Stimulated activated CD4-positive, alpha-beta T cell treated with anti-CD3 and anti-CD28 coated beads, Interleukin-2, amount 100 ng/mL, for 24 hours (primary cell): ENCODE data around the gene NDE1.
A peak's percentile ranks its signal among the peaks of the same experiment; 100 is the strongest.

Experiments
- DNase-seq, 2 donors: peaks; one replicate each; pipeline ENCODE4 v3.0.0-alpha.2; 2020

Gene NDE1

DNA sequence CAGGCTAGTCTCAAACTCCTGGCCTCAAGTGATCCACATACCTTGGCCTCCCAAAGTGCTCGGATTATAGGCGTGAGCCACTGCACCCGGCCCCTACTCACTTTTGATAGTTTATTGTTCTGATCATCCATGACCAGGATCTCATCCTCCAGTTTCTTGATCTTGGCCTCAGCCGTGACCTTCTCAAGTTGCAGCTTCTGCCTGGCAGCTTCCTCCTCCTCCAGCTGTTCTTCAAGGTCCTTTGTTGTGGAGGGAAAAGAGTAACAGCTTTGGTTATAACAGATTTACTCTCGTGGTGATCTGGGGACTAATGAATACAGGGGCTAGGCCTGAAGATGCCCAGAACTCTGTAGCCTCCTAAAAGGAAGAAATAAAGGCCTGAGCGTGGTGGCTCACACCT lies 89.9 kb downstream of the NDE1 start:
- DNase-seq, result no peak

DNA sequence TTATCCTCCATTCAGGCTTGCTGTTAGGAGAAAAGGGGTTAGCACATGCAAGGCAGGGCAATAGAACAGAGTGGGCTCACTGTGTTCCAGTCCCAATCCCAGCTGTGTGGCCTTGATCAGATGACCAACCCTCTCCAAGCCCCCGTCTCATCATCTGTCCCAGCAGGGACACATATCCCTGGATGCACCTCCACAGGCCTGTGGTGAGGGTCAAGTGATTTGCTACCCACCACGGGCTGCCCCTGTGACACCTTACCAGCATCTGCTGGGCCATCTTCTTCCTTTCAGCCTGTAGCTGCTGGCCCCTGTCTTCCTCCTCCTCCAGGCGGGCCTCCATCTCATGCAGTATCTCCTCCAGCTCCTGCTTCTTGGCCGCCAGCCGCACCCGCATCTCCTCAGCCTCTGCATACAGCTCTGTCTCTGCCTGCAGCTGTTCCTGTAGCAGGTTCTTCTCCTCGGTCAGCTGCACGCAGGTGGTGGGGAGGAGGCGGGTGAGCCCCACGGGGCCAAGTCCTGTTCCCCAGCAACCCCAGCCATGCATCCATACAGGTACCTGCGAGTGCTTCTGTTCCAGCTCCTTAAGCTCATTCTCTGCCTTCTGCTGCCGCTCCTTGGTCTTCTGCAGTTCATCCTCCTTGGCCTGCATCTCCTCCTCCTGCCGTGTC lies 91.3 kb downstream of the NDE1 start:
- DNase-seq, result no peak

DNA sequence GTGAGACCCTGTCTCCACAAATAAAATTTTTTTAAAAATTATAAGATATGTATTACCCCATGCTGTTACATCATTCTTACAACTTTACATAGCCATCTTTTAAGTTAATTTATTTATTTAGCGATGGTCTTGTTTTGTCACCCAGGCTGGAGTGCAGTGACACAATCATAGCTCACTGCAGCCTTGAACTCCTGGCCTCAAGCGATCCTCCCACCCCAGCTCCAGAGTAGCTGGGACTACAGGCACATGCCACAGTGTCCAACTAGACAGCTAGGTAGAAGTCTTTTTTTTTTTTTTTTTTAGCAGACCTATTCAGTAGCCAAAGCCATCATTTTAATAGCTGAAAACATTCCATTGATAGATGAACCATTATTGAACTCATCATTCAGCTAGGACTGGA lies 92.7 kb downstream of the NDE1 start:
- no peak for DNase-seq

DNA sequence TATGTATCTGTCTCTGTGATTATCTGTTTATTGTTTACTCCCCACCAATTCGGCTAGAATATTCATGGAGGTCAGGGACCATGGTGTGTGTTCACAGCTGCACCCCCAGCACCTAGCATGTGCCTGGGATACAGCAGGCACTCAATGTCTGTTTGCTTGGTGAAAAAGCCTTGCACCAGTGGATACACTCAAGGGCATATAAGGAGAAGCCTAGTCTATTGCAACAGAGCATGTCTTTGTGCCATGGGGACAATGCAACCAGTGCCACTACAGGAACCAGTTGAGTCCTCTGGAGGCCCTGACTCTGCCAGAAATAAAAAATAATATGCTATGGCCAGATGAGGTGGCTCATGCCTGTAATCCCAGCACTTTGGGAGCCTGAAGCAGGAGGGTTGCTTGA lies 93.6 kb downstream of the NDE1 start:
- no peak for DNase-seq

DNA sequence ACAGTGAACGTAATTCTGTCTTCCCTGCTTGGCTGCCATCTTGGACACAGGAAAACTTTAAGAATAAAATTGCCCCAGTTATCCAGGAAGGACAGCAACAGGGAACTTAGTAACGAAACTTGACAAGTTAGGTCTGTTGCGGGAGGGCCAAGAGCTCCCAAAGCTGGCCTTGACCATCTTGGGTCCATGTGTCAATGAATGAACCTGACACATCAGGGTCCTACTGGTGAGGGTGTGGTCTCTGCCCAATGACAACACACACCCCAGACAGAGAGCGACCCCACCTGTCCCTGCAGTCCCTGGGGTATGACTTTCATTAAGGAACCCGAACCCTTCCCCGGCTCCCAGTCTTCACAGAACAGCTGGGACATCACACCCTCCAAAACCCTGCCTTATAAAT lies 96.3 kb downstream of the NDE1 start:
- no peak for DNase-seq

DNA sequence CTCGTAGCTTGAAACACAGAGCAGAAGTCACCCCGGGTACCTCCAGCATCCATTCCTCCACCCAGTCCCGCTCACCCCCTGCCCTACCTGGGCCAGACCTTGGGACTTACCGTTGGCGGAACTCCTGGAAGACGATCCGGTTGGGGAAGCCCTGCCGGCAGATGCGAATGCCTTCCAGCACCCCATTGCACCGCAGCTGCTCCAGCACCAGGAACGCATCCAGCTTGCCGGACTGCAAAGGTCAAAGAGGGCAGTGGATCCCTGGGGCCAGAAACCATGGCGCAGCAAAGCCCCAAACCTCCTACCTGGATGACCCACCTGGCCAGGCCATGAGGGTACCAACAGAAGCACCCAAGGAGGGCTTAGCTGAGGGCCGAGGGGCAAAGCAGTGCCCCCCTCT lies 97.9 kb downstream of the NDE1 start:
- no peak for DNase-seq

DNA sequence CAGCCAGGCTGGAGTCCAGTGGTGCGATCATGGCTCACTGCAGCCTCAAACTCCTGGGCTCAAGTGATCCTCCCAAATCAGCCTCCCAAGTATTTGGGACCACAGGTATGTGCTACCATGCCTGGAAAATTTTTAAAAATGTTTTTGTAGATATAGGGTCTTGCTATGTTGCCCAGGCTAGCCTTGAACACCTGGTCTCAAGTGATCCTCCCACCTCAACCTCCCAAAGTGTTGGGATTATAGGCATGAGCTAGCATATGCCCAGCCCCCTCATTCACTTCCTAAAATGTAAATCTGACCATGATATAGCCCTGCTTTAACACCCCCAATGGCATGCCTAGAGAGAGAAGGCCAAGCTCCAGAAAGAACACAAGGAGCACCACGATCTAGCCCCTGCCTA lies 98.6 kb downstream of the NDE1 start:
- no peak for DNase-seq

DNA sequence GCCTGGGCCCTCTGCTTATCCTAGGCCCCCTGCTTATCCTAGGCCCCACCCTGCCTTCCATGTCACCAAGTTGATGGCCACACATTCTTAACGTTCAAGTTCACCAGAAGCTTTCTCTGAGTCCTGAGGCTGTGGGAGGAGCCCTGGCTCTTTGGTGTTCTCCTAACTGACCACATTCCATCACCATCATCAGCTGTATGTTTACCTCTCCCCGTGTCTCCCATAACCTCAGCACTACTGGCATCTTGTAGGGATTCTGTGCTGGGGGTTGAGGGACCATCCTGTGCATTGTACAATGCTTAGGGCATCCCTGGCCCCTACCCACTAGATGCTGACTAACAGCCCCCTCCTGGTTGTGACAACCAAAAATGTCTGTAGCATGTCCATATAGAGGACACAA lies 99.3 kb downstream of the NDE1 start:
- DNase-seq, result no peak

DNA sequence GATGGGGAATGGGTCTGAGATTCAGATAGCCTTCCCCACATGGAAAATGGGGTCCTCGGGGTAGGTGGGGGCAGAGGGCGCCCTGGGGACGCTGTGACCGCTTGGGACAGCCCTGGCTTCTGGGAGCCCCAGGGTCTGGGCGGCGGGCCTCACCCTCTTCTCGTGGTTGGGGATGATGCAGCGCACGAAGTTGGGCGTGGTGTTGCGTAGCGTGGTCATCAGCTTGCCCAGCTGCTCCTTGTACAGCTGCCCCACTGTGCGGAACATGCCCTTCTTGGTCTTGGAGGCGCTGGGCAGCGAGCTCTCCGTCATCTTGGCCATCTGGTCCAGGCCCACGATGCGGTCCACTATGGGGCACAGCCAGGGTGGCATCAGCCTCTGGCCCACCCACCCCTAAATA lies 99.9 kb downstream of the NDE1 start:
- DNase-seq, result no peak

DNA sequence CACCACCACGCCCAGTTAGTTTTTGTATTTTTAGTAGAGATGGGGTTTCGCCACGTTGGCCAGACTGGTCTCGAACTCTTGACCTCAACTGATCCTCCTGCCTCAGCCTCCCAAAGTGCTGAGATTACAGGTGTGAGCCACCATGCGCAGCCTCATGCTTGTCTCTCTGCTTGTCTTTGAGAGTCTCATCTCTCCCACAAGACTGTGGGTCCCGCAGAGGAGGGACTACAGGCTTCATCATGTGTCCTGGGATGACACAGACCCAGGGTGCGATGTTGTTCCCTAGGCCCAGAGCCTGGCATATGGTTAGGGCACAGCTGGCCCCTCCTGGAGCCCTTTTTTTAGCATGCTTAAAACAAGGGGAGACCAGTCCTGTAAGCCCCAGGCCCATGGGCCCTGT lies 101.9 kb downstream of the NDE1 start:
- no peak for DNase-seq

DNA sequence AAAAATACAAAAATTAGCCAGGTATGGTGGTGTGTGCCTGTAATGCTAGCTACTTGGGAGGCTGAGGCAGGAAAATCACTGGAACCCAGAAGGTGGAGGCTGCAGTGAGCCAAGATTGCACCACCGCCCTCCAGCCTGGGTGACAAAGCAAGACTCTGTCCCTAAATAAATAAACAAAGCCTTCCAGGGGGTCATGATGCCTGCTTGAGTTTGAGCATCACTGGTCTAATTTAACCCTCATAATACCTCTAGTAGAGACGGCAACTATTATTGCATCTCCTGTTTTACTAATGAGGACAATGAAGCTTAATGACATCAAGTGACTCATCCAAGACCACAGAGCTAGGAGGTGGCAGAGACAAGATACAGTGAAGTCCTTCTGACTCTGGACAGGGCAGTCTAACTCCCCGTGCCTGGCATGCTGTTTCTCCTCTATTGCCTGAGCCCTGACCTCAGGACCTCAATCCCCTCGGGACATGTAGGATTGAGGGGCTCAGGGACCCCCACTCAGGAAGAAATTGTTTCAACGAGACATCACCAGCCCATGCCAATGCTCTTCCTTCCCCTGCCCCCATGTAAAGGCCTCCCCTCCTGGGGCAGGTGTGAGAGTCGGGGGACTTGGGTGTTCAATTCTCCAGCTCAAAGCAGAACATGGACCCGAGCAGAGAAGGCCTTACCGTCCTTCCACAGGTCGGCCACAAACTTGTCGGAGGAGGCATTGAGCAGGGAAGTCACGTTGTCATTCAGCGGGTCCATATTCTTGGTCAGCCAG lies 102.9 kb downstream of the NDE1 start:
- no peak for DNase-seq

DNA sequence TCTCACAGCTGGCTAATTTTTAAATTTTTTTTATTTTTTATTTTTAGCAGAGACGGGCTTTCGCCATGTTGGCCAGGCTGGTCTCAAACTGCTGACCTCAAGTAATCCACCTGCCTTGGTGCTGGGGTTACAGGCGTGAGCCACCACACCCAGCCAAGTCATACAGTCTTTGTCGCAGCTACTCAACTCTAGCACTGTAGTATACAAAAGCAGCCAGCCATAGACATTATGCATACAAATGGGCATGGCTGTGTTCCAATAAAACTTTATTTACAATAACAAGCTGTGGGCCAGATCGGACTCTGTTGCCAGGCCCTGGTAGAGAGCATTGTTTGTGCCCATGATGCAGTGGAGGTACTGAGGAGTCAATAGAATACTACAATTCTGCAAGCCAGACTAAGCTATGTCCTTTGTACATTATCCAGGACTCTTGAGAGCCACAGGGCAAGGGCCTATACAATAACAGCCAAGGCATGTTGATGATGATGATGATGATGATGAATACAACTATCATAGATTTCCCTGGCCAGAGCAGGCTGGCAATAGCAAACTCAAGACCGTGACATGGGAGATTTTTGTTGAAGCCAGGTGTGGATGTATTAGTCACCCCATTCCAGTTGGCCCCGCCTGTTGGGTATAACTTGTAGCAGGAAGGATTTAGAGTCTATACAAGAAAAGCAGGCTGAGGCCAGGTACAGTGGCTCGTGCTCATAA lies 104.9 kb downstream of the NDE1 start:
- DNase-seq, result no peak

DNA sequence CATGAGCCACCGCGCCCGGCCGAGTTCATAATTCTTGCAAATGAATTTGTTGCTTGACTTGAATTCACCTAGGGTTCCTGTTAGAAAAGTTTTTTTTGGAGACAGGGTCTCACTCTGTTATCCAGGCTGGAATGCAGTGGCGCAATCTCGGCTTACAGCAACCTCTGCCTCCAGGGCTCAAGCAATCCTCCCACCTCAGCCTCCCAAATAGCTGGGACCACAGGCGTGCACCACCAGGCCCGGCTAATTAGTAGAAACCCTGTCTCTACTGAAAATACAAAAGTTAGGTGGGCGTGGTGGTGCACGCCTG lies 107.0 kb downstream of the NDE1 start:
- no peak for DNase-seq

DNA sequence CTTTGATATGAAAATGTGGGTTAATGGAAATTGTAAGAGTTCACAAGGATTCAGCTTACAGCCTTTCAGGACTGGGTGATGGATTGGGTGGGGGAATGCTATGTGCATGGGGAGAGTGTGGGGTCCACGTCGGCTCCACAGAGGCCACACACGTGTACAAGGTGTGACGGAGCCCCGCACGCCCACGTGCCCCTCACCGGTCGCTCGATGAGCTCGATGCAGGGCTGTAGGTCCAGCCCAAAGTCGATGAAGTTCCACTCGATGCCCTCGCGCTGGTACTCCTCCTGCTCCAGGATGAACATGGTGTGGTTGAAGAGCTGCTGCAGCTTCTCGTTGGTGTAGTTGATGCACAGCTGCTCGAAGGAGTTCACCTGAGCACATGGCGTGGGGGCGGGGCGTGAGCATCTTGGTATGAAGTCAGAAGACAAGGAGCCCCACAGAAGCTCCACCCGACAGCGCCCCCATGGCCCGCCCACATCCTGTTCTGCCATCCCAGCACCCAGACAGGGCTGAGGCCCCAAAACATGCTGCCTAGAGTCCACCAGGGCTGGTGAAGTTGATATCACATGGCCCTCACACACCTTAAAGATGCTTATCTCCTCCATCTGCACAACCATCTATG lies 107.7 kb downstream of the NDE1 start:
- DNase-seq, result peak in 1 of 2 donors; percentile 14

DNA sequence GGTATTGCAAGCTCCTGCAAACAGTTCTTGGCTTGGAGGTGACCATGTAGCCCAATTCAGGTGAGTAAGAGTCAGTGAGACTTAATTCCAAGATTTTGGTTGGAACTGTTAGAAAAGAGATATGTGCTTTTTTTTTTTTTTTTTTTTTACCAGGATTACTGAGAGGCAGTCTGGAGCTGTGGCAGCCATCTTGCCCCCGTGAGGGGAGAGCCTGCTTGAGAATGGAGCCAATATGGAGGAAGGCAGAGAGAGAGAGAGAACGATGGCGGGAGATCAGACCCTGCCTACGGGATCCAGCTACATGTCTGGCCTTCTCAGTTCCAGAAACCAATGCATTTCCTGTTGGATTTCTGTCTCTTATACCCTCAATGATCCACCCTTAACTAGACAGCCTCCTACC lies 109.0 kb downstream of the NDE1 start:
- DNase-seq, result no peak

DNA sequence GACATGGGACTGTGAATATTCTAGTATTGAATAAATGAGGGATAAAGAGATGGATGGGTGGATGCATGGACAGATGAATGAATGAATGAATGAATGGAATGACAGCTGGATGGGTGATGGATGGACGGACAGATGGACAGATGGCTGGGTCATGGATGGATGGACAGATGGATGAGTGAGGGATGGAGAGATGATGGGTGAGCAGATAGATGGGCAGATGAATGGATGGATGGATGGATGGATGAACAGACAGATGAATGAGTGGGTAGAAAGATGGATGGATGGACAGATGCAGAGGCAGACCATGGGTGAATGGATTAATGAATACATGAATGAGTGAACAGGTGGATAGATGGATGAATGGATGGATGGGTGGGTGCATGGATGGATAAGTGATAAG lies 110.1 kb downstream of the NDE1 start:
- DNase-seq, result no peak

DNA sequence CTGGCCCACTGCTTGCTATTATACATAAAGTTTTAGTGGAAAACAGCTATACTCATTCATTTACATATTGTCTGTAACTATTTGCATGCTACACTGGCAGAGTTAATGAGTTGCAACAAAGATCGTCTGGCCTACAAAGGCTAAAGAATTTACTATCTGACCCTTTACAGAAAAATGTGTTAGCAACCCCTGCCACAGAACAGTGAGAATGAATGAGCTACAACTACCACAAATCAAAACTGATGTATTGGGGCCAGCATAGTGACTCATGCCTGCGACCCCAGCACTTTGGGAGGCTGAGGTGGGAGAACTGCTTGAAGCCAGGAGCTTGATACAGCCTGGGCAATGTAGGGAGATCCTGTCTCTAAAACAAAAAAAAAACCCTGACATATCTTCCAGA lies 114.1 kb downstream of the NDE1 start:
- no peak for DNase-seq

DNA sequence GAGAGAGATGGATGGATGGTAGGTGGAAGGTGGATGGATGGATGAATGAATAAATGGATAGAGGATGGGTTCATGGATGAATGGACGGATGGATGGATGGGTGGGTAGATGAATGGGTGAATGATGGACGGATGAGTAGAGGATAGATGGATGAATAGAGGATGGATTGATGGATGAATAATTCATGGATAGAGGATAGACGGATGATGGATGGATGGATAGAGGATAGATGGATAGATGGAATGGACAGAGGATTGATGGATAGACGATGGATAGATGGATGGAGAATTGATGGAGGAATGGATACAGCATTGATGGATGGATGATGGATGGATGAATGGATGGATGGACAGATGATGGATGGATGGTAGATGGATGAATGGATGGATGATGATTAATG lies 115.1 kb downstream of the NDE1 start:
- DNase-seq, result no peak

DNA sequence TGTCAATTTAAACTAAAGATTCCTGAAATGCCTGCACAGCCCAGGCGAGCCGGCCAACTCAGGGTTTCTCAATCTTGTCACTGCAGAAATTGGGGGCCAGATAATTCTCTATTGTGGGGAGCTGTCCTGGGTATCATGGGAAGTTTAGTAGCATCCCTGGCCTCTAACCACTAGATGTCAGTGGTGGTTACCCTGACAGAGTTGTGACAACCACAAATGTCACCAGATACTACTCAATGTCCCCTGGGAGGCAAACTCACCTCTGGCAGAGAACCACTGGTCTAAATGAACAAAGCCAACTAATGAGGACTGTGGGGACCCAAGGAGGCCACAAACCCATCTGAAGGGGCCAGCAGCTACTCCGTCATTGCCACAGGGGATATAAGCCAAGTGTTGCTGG lies 115.8 kb downstream of the NDE1 start:
- peak; percentile 15 to 25 for DNase-seq

DNA sequence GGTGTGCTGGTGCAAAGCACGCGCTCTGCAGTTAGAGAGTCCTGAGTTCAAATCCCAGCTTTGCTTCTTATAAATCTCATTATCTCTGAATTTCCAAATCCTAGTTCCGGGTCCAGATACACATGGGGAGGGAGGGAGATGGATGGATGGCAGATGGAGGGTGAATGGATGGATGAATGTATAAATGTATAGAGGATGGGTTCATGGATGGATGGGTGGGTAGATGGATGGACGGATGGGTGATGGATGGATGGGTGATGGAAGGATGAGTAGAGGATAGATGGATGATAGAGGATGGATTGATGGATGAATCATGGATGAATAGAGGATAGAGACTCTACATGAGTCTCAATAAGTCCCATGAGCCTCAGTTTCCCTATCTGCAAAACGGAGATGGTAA lies 116.9 kb downstream of the NDE1 start:
- DNase-seq, result no peak

DNA sequence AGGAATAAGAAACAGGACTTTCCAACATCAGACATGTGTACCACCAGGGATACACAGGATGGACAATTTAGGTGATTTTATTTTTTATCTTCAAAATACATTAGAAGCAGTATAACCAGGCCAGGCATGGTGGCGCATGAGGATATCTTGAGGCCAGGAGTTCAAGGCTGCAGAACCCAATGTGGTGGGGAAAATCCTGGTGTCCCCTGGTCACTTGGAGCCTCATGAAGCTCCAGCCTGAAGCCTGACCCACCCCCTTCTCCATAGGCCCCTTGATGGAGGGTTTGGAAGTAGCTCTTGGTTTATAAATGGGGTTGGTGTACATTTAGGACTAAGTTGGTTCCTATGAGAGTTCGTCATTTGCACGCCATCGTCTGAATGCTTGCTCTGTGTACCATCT lies 118.2 kb downstream of the NDE1 start:
- no peak for DNase-seq

DNA sequence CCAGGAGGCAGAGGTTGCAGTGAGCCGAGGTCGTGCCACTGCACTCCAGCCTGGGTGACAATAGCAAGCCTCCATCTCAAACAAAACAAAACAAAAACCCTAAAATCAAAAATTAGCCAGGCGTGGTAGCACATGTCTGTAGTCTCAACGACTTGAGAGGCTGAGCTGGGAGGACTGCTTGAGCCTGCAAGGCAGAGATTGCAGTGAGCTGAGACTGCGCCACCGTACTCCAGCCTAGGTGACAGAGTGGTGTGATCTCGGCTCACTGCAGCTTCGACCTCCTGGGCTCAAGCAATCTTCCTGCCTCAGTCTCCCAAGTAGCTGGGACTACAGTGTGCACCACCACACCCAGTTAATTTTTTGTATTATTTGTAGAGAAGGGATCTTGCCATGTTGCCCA lies 119.2 kb downstream of the NDE1 start:
- no peak for DNase-seq

DNA sequence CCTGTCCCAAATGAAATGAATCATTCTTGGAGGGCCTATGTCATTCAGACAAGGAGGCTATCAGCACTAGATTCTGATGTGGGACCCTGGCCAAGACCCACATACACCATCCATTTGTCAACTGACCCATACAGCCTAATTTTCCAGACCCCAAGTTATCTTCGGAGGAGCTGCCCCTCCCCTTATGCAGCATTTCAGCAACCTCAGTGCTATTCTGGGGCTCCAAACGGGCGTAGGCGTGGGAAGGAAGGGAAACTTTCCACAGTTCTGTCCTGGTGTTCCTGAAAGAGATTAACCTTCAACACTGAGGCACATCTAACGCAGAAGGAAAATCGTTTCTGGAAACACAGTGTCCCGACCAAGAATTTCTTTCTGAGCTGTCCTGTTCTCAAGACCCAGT lies 120.1 kb downstream of the NDE1 start:
- no peak for DNase-seq

DNA sequence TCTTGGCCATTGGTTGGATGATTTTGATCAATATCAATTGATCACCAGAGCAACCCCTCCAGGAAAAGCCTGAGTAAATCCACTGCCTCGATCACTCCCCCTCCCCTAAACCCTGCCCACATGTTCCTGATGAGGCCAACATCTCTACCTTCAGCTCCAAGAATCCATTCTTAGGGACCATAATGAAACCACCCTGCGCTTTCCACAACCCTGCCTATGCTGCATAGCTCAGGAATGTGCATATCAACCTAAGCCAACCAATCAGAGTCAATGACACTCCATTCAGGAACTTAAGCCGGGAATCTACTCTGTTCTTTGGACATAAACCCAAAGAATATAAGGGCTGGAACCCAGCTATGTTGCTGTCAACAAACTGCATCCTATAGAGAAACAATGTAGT lies 120.5 kb downstream of the NDE1 start:
- no peak for DNase-seq
